Ishikawa (cell line): ENCODE measurements around the gene LRRN3.

Experiments
- CEBPB ChIP-seq: IDR thresholded peaks from 2 replicates; pipeline ENCODE4 v1.6.1; 2012
- CREB1 ChIP-seq: IDR thresholded peaks from 2 replicates; pipeline ENCODE4 v1.6.1; 2012; ENCODE audit warnings: low read depth
- EGR1 ChIP-seq: IDR thresholded peaks from 2 replicates; pipeline ENCODE4 v1.6.1; 2012
- EP300 ChIP-seq: IDR thresholded peaks from 2 replicates; pipeline ENCODE4 v1.6.1; 2012; ENCODE audit warnings: borderline replicate concordance
- FOXM1 ChIP-seq: IDR thresholded peaks from 2 replicates; pipeline ENCODE4 v1.6.1; 2012; ENCODE audit warnings: low read depth, borderline replicate concordance
- MAX ChIP-seq: IDR thresholded peaks from 2 replicates; pipeline ENCODE4 v1.6.1; 2012
- NFIC ChIP-seq: IDR thresholded peaks from 2 replicates; pipeline ENCODE4 v1.6.1; 2012
- RAD21 ChIP-seq: IDR thresholded peaks from 2 replicates; pipeline ENCODE4 v1.6.1; 2012; ENCODE audit warnings: low read depth
- REST ChIP-seq: IDR thresholded peaks from 2 replicates; pipeline ENCODE4 v1.6.1; 2012; ENCODE audit warnings: low read depth, mild to moderate bottlenecking
- TAF1 ChIP-seq: IDR thresholded peaks from 2 replicates; pipeline ENCODE4 v1.6.1; 2012; ENCODE audit warnings: low read depth, mild to moderate bottlenecking
- TCF12 ChIP-seq: IDR thresholded peaks from 2 replicates; pipeline ENCODE4 v1.6.1; 2012; ENCODE audit warnings: low read depth
- TEAD4 ChIP-seq: IDR thresholded peaks from 2 replicates; pipeline ENCODE4 v1.6.1; 2012
- USF1 ChIP-seq: IDR thresholded peaks from 2 replicates; pipeline ENCODE4 v1.6.1; 2012
- YY1 ChIP-seq: IDR thresholded peaks from 2 replicates; pipeline ENCODE4 v1.6.1; 2012; ENCODE audit warnings: low read depth
- ZBTB7A ChIP-seq: IDR thresholded peaks from 2 replicates; pipeline ENCODE4 v1.6.1; 2012; ENCODE audit warnings: low read depth

LRRN3 gene

GRCh38 chr7:111090846-111091245 lies at the start of gene LRRN3:
TSS of gene LRRN3 (plus strand) at chr7:111091127. CDS start at chr7:111122773, 31,646 bp downstream.
- no peak for TF ChIP-seq EGR1
- no peak for TF ChIP-seq YY1
- no peak for TF ChIP-seq EP300
- TF ChIP-seq CEBPB, result no peak
- no peak for TF ChIP-seq NFIC
- no peak for TF ChIP-seq USF1
- TF ChIP-seq REST, result no peak
- TF ChIP-seq ZBTB7A, result no peak
- TF ChIP-seq CREB1, result no peak

GRCh38 chr7:111041577-111041976 lies 49.4 kb upstream of the LRRN3 start:
- no peak for TF ChIP-seq TEAD4
- no peak for TF ChIP-seq EGR1
- no peak for TF ChIP-seq USF1
- TF ChIP-seq ZBTB7A, result no peak

- no peak for TF ChIP-seq TCF12
- no peak for TF ChIP-seq MAX
- no peak for TF ChIP-seq TAF1
- no peak for TF ChIP-seq USF1
- TF ChIP-seq CEBPB, result no peak
- TF ChIP-seq RAD21, result no peak
- TF ChIP-seq REST, result no peak
- no peak for TF ChIP-seq EGR1
- TF ChIP-seq EP300, result no peak
- no peak for TF ChIP-seq YY1
- TF ChIP-seq FOXM1, result no peak
- TF ChIP-seq NFIC, result no peak
- no peak for TF ChIP-seq ZBTB7A
- no peak for TF ChIP-seq TEAD4
- no peak for TF ChIP-seq CREB1
These were observed 48.1 kb upstream of the LRRN3 start for GRCh38 chr7:111042842-111043241.

- TF ChIP-seq CEBPB (no peak), CREB1 (no peak)
These were observed 47.4 kb upstream of the LRRN3 start for GRCh38 chr7:111043561-111043960.

- no peak for TF ChIP-seq CREB1
- no peak for TF ChIP-seq NFIC
- no peak for TF ChIP-seq CEBPB
- TF ChIP-seq RAD21, result no peak
- TF ChIP-seq FOXM1, result no peak
- no peak for TF ChIP-seq ZBTB7A
- TF ChIP-seq MAX, result no peak
- TF ChIP-seq REST, result no peak
- no peak for TF ChIP-seq EP300
- TF ChIP-seq TEAD4, result no peak
- TF ChIP-seq TAF1, result no peak
- no peak for TF ChIP-seq EGR1
- no peak for TF ChIP-seq YY1
- TF ChIP-seq TCF12, result no peak
- no peak for TF ChIP-seq USF1
These were observed 45.5 kb upstream of the LRRN3 start for GRCh38 chr7:111045449-111045848.
